Mesodermal cell (in vitro differentiated cells): ENCODE measurements around the gene PCSK4.

Experiments used
- H3K27ac ChIP-seq: 2 replicates; pipeline ENCODE4 v1.7.0; 2013; ENCODE audit warnings: mild to moderate bottlenecking, low read depth, low read length, moderate library complexity; ENCODE audit not compliant: severe bottlenecking
- H3K36me3 ChIP-seq: 2 replicates; pipeline ENCODE4 v1.7.1; 2013; ENCODE audit warnings: mild to moderate bottlenecking, low read length, moderate library complexity; ENCODE audit not compliant: control insufficient read depth, insufficient read depth
- H3K4me1 ChIP-seq: one replicate; pipeline ENCODE4 v1.7.1; 2013; ENCODE audit warnings: mild to moderate bottlenecking, low read length; ENCODE audit not compliant: insufficient read depth, control insufficient read depth, poor library complexity, severe bottlenecking
- H3K4me3 ChIP-seq: 2 replicates; pipeline ENCODE4 v1.7.0; 2013; ENCODE audit warnings: low read length, control low read depth, mild to moderate bottlenecking; ENCODE audit not compliant: insufficient read depth, poor library complexity, severe bottlenecking; ENCODE audit errors: extremely low read depth
- H3K9me3 ChIP-seq: 2 replicates; pipeline ENCODE4 v1.7.1; 2013; ENCODE audit warnings: mild to moderate bottlenecking, low read length, moderate library complexity; ENCODE audit not compliant: control insufficient read depth
- WGBS, 2 experiments: methylation state at CpG; one replicate each; pipeline ENCODE4 v1.1.5; 2013; ENCODE audit warnings: missing lambda C conversion rate in 2 of 2; ENCODE audit not compliant: insufficient coverage in 2 of 2; 5-methylcytosine and 5-hydroxymethylcytosine counted together

PCSK4 gene

DNA sequence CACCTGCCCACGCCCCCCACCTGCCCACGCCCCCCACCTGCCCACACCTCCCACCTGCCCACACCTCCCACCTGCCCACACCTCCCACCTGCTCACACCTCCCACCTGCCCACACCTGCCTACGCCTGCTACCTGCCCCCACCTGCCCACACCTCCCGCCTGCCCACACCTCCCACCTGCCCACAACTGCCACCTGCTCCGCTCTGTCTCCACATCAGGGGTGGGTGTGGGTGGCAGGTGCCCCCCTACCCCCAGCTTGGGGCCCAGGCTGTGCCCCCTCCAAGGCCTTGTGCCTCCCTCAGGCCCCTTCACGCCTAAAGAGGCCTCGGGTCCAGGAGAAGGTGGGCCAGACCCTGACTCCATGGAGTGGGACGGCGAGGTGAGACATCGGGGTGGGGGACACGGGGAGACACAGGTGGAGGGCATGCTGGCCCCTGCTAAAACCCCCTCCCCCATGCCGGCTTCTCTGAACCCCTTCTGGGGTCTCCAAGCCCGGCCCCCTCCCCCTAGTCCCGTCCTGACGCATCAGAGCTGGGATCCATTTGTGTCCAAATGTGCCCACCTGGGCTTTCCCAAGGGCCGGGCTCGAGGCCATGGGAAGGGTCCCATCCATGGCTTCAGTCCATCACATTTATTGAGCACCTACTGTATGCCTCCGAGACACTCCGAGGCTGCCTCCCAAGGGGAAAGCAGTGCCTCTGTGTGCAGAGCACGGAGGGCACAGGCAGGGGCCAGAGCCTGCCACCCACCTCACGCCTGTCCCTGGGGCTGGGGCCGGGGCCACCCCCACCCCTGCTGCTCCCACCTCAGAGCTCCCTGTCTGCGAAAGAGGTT is 38.7 kb upstream of the PCSK4 start:
- no peaks in the 10 kb centered on the region for H3K9me3 ChIP-seq
- H3K36me3 ChIP-seq = no peaks in the 10 kb centered on the region
- 80 to 89% methylated on average over 11 to 13 of the region's 23 CpGs for WGBS, 2 experiments
- no peak overlapping the region for H3K4me3 ChIP-seq
- H3K4me1 ChIP-seq = no peaks in the 10 kb centered on the region
- no peak overlapping the region for H3K27ac ChIP-seq

DNA sequence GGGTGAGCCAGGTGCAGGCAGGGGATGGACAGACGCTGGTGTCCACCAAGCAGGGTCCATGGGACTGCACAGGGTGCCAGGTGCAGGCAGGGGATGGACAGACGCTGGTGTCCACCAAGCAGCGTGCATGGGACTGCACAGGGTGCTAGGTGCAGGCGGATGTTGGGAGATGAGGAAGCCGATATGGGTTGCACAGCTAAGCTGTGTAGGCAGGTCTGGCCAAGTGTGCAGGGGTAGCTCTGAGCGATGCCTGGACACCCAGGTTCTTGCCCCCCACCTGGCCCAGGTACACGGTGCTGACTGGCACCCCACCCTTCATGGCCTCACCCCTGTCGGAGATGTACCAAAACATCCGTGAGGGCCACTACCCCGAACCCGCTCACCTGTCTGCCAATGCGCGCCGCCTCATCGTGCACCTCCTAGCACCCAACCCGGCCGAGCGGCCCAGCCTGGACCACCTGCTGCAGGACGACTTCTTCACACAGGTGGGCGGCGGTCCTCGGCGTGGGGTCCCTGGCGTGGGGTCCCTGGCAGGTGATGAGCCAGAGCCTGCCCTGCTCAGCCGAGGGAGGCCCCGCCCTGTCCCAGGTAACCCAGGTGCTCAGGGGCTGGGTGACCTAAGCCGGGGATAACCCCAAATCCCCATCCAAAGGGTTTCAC is 37.6 kb upstream of the PCSK4 start:
- 77 to 78% methylated on average over 20 to 26 of the region's 27 CpGs for WGBS, 2 experiments
- Histone ChIP-seq H3K9me3 (no peaks in the 10 kb centered on the region), H3K4me3 (no peak overlapping the region), H3K4me1 (no peaks in the 10 kb centered on the region), H3K36me3 (no peaks in the 10 kb centered on the region), H3K27ac (no peak overlapping the region)

GRCh38 chr19:1526979-1527649 is 37.0 kb upstream of the PCSK4 start:
- H3K4me1 ChIP-seq = no peaks in the 10 kb centered on the region
- no peak overlapping the region for H3K4me3 ChIP-seq
- no peaks in the 10 kb centered on the region for H3K9me3 ChIP-seq
- H3K27ac ChIP-seq = no peak overlapping the region
- H3K36me3 ChIP-seq = no peaks in the 10 kb centered on the region
- WGBS, 2 experiments = 83 to 89% methylated on average over 13 to 14 of the region's 18 CpGs

DNA sequence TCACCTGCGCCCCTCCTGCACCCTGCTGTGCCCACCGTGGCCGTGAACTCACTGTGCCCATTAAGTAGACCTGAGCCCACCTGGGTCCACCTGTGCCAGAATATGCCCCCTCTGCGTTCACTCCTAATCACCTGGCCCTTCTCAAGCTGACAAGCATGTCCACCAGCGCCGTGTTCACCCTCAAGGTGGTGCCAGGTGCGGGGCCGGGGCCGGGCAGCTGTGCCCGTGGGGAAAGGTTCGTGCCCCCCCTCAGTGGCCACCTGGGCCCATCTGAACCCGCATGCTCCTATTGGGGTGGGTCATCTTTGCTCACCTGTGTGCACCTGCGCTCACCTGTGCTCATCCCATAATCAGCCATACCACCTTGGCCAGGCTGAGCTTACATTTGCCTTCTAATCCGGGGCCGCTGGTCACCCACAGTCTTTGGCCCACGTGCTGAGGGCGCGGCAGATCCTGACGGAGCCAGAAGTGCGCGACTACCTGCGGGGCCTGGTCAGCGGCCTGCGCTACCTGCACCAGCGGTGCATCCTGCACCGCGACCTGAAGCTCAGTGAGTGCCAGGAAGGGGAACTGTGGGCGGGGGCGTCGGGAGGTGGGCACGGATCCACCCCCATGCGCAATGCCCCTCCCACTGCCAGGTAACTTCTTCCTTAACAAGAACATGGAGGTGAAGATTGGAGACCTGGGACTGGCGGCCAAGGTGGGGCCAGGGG is 36.1 kb upstream of the PCSK4 start:
- Histone ChIP-seq H3K4me3 (no peak overlapping the region), H3K36me3 (no peaks in the 10 kb centered on the region), H3K27ac (no peak overlapping the region), H3K4me1 (no peaks in the 10 kb centered on the region), H3K9me3 (no peaks in the 10 kb centered on the region)
- WGBS, 2 experiments = 79 to 87% methylated on average over 22 to 25 of the region's 33 CpGs

- H3K4me1 ChIP-seq = no peaks in the 10 kb centered on the region
- H3K36me3 ChIP-seq = no peaks in the 10 kb centered on the region
- H3K4me3 ChIP-seq = no peak overlapping the region
- H3K9me3 ChIP-seq = no peaks in the 10 kb centered on the region
- H3K27ac ChIP-seq = no peak overlapping the region
- WGBS, 2 experiments = 65 to 68% methylated on average over 29 to 31 of the region's 31 CpGs
Measured at GRCh38 chr19:1525343-1525742, 35.2 kb upstream of the PCSK4 start.

DNA sequence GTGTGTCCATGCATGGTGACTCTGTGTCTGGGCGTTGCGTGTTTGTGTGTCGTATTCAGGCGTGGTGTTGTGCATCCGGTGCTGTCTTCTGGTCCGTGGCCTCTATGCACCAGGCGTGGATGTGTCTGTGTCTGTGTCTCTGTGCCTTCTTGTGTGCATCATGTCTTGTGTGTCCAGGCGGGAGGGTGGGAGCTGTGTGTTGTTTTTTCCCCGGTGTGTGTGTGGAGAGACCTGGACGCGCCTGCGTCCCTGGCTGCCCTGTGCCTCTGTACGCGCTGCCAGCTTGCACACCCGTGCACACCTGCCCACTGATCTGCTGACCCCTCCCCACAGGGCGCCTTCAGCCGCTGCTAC is 34.8 kb upstream of the PCSK4 start:
- Histone ChIP-seq H3K36me3 (no peaks in the 10 kb centered on the region), H3K9me3 (no peaks in the 10 kb centered on the region), H3K4me3 (no peak overlapping the region), H3K4me1 (no peaks in the 10 kb centered on the region), H3K27ac (no peak overlapping the region)
- WGBS, 2 experiments = 69 to 79% methylated on average over 16 of the region's 17 CpGs

GRCh38 chr19:1524287-1524971 is 34.3 kb upstream of the PCSK4 start:
- Histone ChIP-seq H3K27ac (no peak overlapping the region), H3K9me3 (no peaks in the 10 kb centered on the region), H3K4me3 (peak overlapping the region; percentile 2), H3K36me3 (no peaks in the 10 kb centered on the region), H3K4me1 (no peaks in the 10 kb centered on the region)
- WGBS, 2 experiments = 19 to 22% methylated on average over 25 to 31 of the region's 49 CpGs

DNA sequence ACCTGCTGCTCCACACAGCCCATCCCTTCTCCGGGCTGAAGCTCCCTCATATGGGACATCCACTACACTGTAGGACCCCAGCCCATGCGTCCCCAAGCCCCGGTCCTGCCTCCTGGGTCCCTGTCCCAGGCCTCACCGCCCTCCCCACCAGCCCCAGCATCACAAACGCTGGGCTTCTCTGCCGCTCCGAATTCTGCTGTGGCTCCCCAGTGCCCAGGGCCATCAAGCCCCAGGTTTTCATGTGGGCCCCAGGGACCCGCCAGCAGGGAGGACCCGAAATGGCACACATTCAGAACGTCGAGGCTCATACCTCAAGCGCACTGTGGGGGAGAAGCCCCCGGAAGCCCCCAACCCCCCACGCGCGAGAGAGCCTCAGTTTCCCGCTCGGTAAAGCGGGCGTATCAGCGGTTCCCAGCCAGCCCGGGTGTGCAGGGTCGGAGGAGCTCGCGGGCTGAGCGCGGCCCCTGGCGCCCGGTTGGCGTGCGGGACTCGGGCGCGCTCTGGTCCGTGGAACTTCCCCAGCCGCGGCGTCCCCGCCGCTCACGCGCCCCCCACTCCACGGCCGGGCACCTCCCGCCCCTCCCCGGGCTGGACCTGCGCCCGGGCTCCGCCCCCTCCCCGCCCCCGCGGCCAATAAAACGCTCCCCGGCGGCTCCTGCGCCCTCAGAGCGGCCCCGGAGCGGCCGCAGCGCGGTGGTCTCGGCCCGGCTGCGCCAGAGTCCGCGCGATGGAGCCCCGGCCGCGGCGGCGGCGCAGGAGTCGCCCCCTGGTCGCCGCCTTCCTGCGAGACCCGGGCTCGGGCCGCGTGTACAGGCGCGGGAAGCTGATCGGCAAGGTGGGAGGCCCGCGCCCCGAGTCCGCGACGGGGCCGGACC is 33.5 kb upstream of the PCSK4 start, which contains the start of gene PLK5:
Gene PLK5 (plus strand): TSS at position 666 of the 875 bp plus-strand sequence. CDS start 2,920 bp downstream, outside the sequence.
- WGBS, 2 experiments = 11 to 20% methylated on average over 47 to 60 of the region's 92 CpGs
- Histone ChIP-seq H3K4me3 (peak within 1 kb of the TSS; percentile 2), H3K27ac (no peak within 1 kb of the TSS), H3K4me1 (no peaks in the 10 kb centered on the region), H3K9me3 (no peaks in the 10 kb centered on the region), H3K36me3 (no peaks in the 10 kb centered on the region)

DNA sequence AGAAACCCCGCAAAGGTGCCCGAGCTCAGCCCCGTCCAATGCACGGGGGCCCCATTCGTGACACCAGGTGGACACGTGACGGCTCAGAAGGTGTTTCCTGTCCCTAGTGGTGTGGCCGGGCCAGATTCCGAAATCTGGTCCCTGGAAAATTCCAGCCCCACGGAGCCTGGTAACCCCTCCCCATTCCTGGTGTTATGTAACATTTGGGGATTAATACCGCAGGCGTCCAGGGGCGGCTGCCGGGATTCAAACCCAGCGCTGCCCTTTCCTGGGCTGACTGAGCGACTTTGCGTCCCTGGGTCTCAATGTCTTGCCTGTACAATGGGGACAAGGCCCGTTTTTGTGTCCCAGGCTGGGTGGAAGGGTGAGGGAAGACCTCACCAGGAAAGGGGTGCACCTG is 32.7 kb upstream of the PCSK4 start:
- no peak overlapping the region for H3K4me3 ChIP-seq
- no peak overlapping the region for H3K27ac ChIP-seq
- no peaks in the 10 kb centered on the region for H3K9me3 ChIP-seq
- H3K36me3 ChIP-seq = no peaks in the 10 kb centered on the region
- 75 to 82% methylated on average over 15 to 18 of the region's 18 CpGs for WGBS, 2 experiments
- H3K4me1 ChIP-seq = no peaks in the 10 kb centered on the region
